Ishikawa (cell line): ENCODE results near the gene GUCY1A1.

Experiments
- CEBPB ChIP-seq: IDR thresholded peaks from 2 replicates; pipeline ENCODE4 v1.6.1; 2012
- CREB1 ChIP-seq: IDR thresholded peaks from 2 replicates; pipeline ENCODE4 v1.6.1; 2012; ENCODE audit warnings: low read depth
- EGR1 ChIP-seq: IDR thresholded peaks from 2 replicates; pipeline ENCODE4 v1.6.1; 2012
- EP300 ChIP-seq: IDR thresholded peaks from 2 replicates; pipeline ENCODE4 v1.6.1; 2012; ENCODE audit warnings: borderline replicate concordance
- FOXM1 ChIP-seq: IDR thresholded peaks from 2 replicates; pipeline ENCODE4 v1.6.1; 2012; ENCODE audit warnings: low read depth, borderline replicate concordance
- MAX ChIP-seq: IDR thresholded peaks from 2 replicates; pipeline ENCODE4 v1.6.1; 2012
- NFIC ChIP-seq: IDR thresholded peaks from 2 replicates; pipeline ENCODE4 v1.6.1; 2012
- RAD21 ChIP-seq: IDR thresholded peaks from 2 replicates; pipeline ENCODE4 v1.6.1; 2012; ENCODE audit warnings: low read depth
- REST ChIP-seq: IDR thresholded peaks from 2 replicates; pipeline ENCODE4 v1.6.1; 2012; ENCODE audit warnings: low read depth, mild to moderate bottlenecking
- TAF1 ChIP-seq: IDR thresholded peaks from 2 replicates; pipeline ENCODE4 v1.6.1; 2012; ENCODE audit warnings: low read depth, mild to moderate bottlenecking
- TCF12 ChIP-seq: IDR thresholded peaks from 2 replicates; pipeline ENCODE4 v1.6.1; 2012; ENCODE audit warnings: low read depth
- TEAD4 ChIP-seq: IDR thresholded peaks from 2 replicates; pipeline ENCODE4 v1.6.1; 2012
- USF1 ChIP-seq: IDR thresholded peaks from 2 replicates; pipeline ENCODE4 v1.6.1; 2012
- YY1 ChIP-seq: IDR thresholded peaks from 2 replicates; pipeline ENCODE4 v1.6.1; 2012; ENCODE audit warnings: low read depth
- ZBTB7A ChIP-seq: IDR thresholded peaks from 2 replicates; pipeline ENCODE4 v1.6.1; 2012; ENCODE audit warnings: low read depth

GUCY1A1 gene

GRCh38 chr4:155742310-155743015 lies 75.8 kb downstream of the GUCY1A1 start:
- TF ChIP-seq TCF12: no peak
- TF ChIP-seq REST: no peak
- no peak for TF ChIP-seq TAF1
- no peak for TF ChIP-seq RAD21
- TF ChIP-seq EP300: no peak
- no peak for TF ChIP-seq EGR1
- no peak for TF ChIP-seq NFIC
- no peak for TF ChIP-seq FOXM1
- no peak for TF ChIP-seq YY1
- TF ChIP-seq TEAD4: no peak
- TF ChIP-seq CEBPB: no peak
- no peak for TF ChIP-seq USF1
- TF ChIP-seq CREB1: no peak
- no peak for TF ChIP-seq MAX

GRCh38 chr4:155745984-155746383 lies 79.3 kb downstream of the GUCY1A1 start:
- TF ChIP-seq TAF1: no peak
- no peak for TF ChIP-seq USF1
- no peak for TF ChIP-seq EGR1
- no peak for TF ChIP-seq RAD21
- no peak for TF ChIP-seq REST
- no peak for TF ChIP-seq MAX
- no peak for TF ChIP-seq TEAD4
- TF ChIP-seq FOXM1: no peak

- TF ChIP-seq EP300 (no peak), CREB1 (no peak), REST (no peak), EGR1 (no peak), TEAD4 (no peak), CEBPB (no peak), TAF1 (no peak), NFIC (no peak), YY1 (no peak), TCF12 (no peak), ZBTB7A (no peak), RAD21 (no peak), MAX (no peak)
These were observed 81.4 kb downstream of the GUCY1A1 start for GRCh38 chr4:155748039-155748438.

- TF ChIP-seq CEBPB (no peak), TCF12 (no peak), NFIC (no peak), EGR1 (no peak), TAF1 (no peak), MAX (no peak), RAD21 (no peak), FOXM1 (no peak), CREB1 (no peak), TEAD4 (no peak), EP300 (no peak), ZBTB7A (no peak), REST (no peak), USF1 (no peak), YY1 (no peak)
These were observed 82.4 kb downstream of the GUCY1A1 start for GRCh38 chr4:155749041-155749440.
